H1 (cell line): ENCODE results near the gene TEAD4. TPM values are rescaled to one million over a fixed set of nuclear protein-coding genes. Genes with fewer than 3 reads are reported as not detected.

Experiments used
- CTCF ChIA-PET: fragments of 300-600 bp; sonication (Branson Sonifier 250); formaldehyde crosslinking; loops from one replicate; lab custom pipeline; 2021; ENCODE audit not compliant: partially characterized antibody; lab: Charles Lee
- POLR2A ChIA-PET: fragments of 300-600 bp; sonication (Branson Sonifier 250); formaldehyde crosslinking; loops from one replicate; lab custom pipeline; 2021; ENCODE audit warnings: inconsistent platforms; ENCODE audit not compliant: partially characterized antibody; lab: Charles Lee
- DNase-seq, 2 experiments: peaks; one replicate each; pipeline versions ENCODE4 v3.0.0 to v3.0.0-alpha.2; 2010 to 2022; ENCODE audit warnings: low spot score in 2 of 2, low read depth in 1 of 2, mixed read lengths in 1 of 2
- FAIRE-seq: peaks from 2 replicates; lab custom pipeline; 2011; peaks lifted over from hg19 to GRCh38; lab: Jason Lieb, UNC
- H2AFZ ChIP-seq: 2 replicates; pipeline ENCODE4 v1.8.1; 2012; ENCODE audit warnings: low read length, inconsistent platforms
- H2AK5ac ChIP-seq: 2 replicates; pipeline ENCODE4 v1.6.1; 2013; ENCODE audit warnings: low read depth, low read length
- H2BK120ac ChIP-seq: replicated peaks from 2 replicates; pipeline ENCODE3; 2013; ENCODE audit warnings: low read depth, low read length, inconsistent platforms
- H2BK12ac ChIP-seq: 2 replicates; pipeline ENCODE4 v1.6.1; 2013; ENCODE audit warnings: low read depth, low read length
- H2BK15ac ChIP-seq: 2 replicates; pipeline ENCODE4 v1.6.1; 2013; ENCODE audit warnings: low read length
- H2BK20ac ChIP-seq: 2 replicates; pipeline ENCODE4 v1.6.1; 2013; ENCODE audit warnings: low read length
- H2BK5ac ChIP-seq: 2 replicates; pipeline ENCODE4 v1.6.1; 2013; ENCODE audit warnings: low read depth, low read length
- H3K14ac ChIP-seq: 2 replicates; pipeline ENCODE4 v1.6.1; 2013; ENCODE audit warnings: inconsistent platforms; ENCODE audit not compliant: insufficient read length
- H3K18ac ChIP-seq: 2 replicates; pipeline ENCODE4 v1.6.1; 2013; ENCODE audit warnings: low read length; ENCODE audit errors: extremely low read depth
- H3K23ac ChIP-seq: 2 replicates; pipeline ENCODE4 v1.6.1; 2013; ENCODE audit warnings: inconsistent platforms; ENCODE audit not compliant: insufficient read length
- H3K23me2 ChIP-seq: 2 replicates; pipeline ENCODE4 v1.6.1; 2013; ENCODE audit warnings: low read depth, low read length
- H3K27ac ChIP-seq: 2 replicates; pipeline ENCODE4 v1.6.1; 2011; ENCODE audit warnings: low read depth, low read length, inconsistent platforms
- H3K27me3 ChIP-seq, 4 experiments: replicated peaks in 1 of 4; 1 replicate in 1 of 4; 2 replicates in 3 of 4; pipeline versions ENCODE4 v1.6.1 to v1.8.1; 2011 to 2013; ENCODE audit warnings: low read length in 3 of 4, mild to moderate bottlenecking in 3 of 4, inconsistent platforms in 2 of 4, mixed read lengths in 2 of 4, moderate library complexity in 1 of 4; ENCODE audit not compliant: control insufficient read depth in 3 of 4, insufficient read depth in 3 of 4; ENCODE audit errors: extremely low read depth in 1 of 4
- H3K36me3 ChIP-seq, 4 experiments: 2 replicates each; pipeline versions ENCODE4 v1.6.1 to v1.8.1; 2011 to 2013; ENCODE audit warnings: mild to moderate bottlenecking in 4 of 4, low read length in 3 of 4, moderate library complexity in 2 of 4, control low read depth in 1 of 4, inconsistent platforms in 1 of 4; ENCODE audit not compliant: insufficient read depth in 4 of 4, control insufficient read depth in 2 of 4
- H3K4ac ChIP-seq: replicated peaks from 2 replicates; pipeline ENCODE3; 2013; ENCODE audit warnings: low read length, low read depth, mixed read lengths, inconsistent platforms; ENCODE audit not compliant: insufficient read length
- H3K4me1 ChIP-seq, 4 experiments: replicated peaks in 1 of 4; 1 replicate in 1 of 4; 2 replicates in 3 of 4; pipeline versions ENCODE4 v1.6.1 to v1.8.1; 2011 to 2013; ENCODE audit warnings: low read length in 3 of 4, inconsistent platforms in 2 of 4, mixed read lengths in 1 of 4; ENCODE audit not compliant: insufficient read depth in 4 of 4, control insufficient read depth in 3 of 4
- H3K4me2 ChIP-seq, 2 experiments: 2 replicates each; pipeline versions ENCODE4 v1.6.1 to v1.8.1; 2011 to 2013; ENCODE audit warnings: low read depth in 2 of 2, low read length in 2 of 2, control low read depth in 1 of 2, inconsistent platforms in 1 of 2, mild to moderate bottlenecking in 1 of 2; ENCODE audit not compliant: insufficient read depth in 1 of 2
- H3K4me3 ChIP-seq, 4 experiments: fragments of 200-600, 300-600 bp in 1 of 4; sonication (generic), shearing (Covaris generic), sonication (Bioruptor Twin) in 1 of 4; 2 replicates each; pipeline versions ENCODE4 v1.5.1 to v1.8.1; 2011 to 2016; ENCODE audit warnings: low read length in 4 of 4, low read depth in 3 of 4, control low read depth in 2 of 4, inconsistent platforms in 2 of 4, mild to moderate bottlenecking in 2 of 4, mixed read lengths in 1 of 4, moderate library complexity in 1 of 4; ENCODE audit not compliant: insufficient read depth in 2 of 4; ENCODE audit errors: extremely low read depth in 1 of 4
- H3K56ac ChIP-seq: replicated peaks from 2 replicates; pipeline ENCODE3; 2013; ENCODE audit warnings: low read depth, mild to moderate bottlenecking, mixed read lengths, low read length, inconsistent platforms; ENCODE audit not compliant: insufficient read length
- H3K79me1 ChIP-seq: 2 replicates; pipeline ENCODE4 v1.6.1; 2013; ENCODE audit warnings: low read depth, low read length, control low read depth
- H3K79me2 ChIP-seq, 2 experiments: 2 replicates each; pipeline versions ENCODE4 v1.6.1 to v1.8.1; 2012 to 2013; ENCODE audit warnings: low read length in 2 of 2, mild to moderate bottlenecking in 2 of 2, inconsistent platforms in 1 of 2; ENCODE audit not compliant: insufficient read depth in 2 of 2, control insufficient read depth in 1 of 2
- H3K9ac ChIP-seq, 4 experiments: replicated peaks in 1 of 4; 1 replicate in 1 of 4; 2 replicates in 3 of 4; pipeline versions ENCODE4 v1.6.1 to v1.8.1; 2011 to 2013; ENCODE audit warnings: low read depth in 3 of 4, low read length in 3 of 4, control low read depth in 2 of 4, mild to moderate bottlenecking in 2 of 4, moderate library complexity in 2 of 4, inconsistent platforms in 1 of 4; ENCODE audit errors: extremely low read depth in 1 of 4
- H3K9me3 ChIP-seq, 2 experiments: 2 replicates each; pipeline versions ENCODE4 v1.6.1 to v1.8.1; 2012 to 2013; ENCODE audit warnings: mild to moderate bottlenecking in 2 of 2, moderate library complexity in 2 of 2, control low read depth in 1 of 2, inconsistent platforms in 1 of 2, low read depth in 1 of 2, low read length in 1 of 2, mixed read lengths in 1 of 2; ENCODE audit not compliant: insufficient read depth in 2 of 2
- H4K20me1 ChIP-seq, 2 experiments: replicated peaks in 1 of 2; 2 replicates each; pipeline versions ENCODE3 to v1.8.1; 2011 to 2013; ENCODE audit warnings: inconsistent platforms in 2 of 2, low read length in 2 of 2, mild to moderate bottlenecking in 1 of 2; ENCODE audit not compliant: insufficient read depth in 2 of 2, control insufficient read depth in 1 of 2
- H4K5ac ChIP-seq: 2 replicates; pipeline ENCODE4 v1.6.1; 2013; ENCODE audit warnings: low read length, low read depth, mixed read lengths, inconsistent platforms; ENCODE audit not compliant: insufficient read length
- H4K8ac ChIP-seq: 2 replicates; pipeline ENCODE4 v1.8.0; 2013; ENCODE audit warnings: mild to moderate bottlenecking, moderate library complexity, low read length, inconsistent platforms; ENCODE audit not compliant: insufficient read depth; ENCODE audit errors: extremely low read depth
- H4K91ac ChIP-seq: replicated peaks from 2 replicates; pipeline ENCODE3; 2013; ENCODE audit warnings: low read length, mixed read lengths, inconsistent platforms; ENCODE audit not compliant: insufficient read length
- ATF2 ChIP-seq: IDR thresholded peaks from 2 replicates; pipeline ENCODE4 v1.6.1; 2012; ENCODE audit warnings: low read length, inconsistent platforms
- CEBPB ChIP-seq: IDR thresholded peaks from 2 replicates; pipeline ENCODE4 v1.6.1; 2012; ENCODE audit warnings: low read depth, low read length
- CREB1 ChIP-seq: IDR thresholded peaks from 2 replicates; pipeline ENCODE4 v1.6.1; 2012; ENCODE audit warnings: inconsistent platforms
- EP300 ChIP-seq, 2 experiments: IDR thresholded peaks; 1 replicate in 1 of 2; 2 replicates in 1 of 2; pipeline ENCODE4 v1.6.1; 2011 to 2012; ENCODE audit warnings: low read depth in 2 of 2, low read length in 2 of 2, mild to moderate bottlenecking in 2 of 2, borderline replicate concordance in 1 of 2, inconsistent platforms in 1 of 2, moderate library complexity in 1 of 2
- EZH2 ChIP-seq: fragments of 200-600 bp; sonication (generic); IDR thresholded peaks from 2 replicates; pipeline ENCODE4 v1.7.1; 2012; ENCODE audit warnings: low read depth, mild to moderate bottlenecking, moderate library complexity, low read length, inconsistent platforms; ENCODE audit not compliant: severe bottlenecking
- JUND ChIP-seq: IDR thresholded peaks from 2 replicates; pipeline ENCODE4 v1.6.1; 2011; ENCODE audit warnings: mild to moderate bottlenecking, improper control_type of control experiment, low read length
- NRF1 ChIP-seq: IDR thresholded peaks from 2 replicates; pipeline ENCODE4 v1.6.1; 2011; ENCODE audit warnings: mild to moderate bottlenecking, low read depth, low read length, improper control_type of control experiment
- SIRT6 ChIP-seq: IDR thresholded peaks from one replicate; pipeline ENCODE4 v1.7.1; 2012; ENCODE audit warnings: low read length, inconsistent platforms
- USF2 ChIP-seq: IDR thresholded peaks from 2 replicates; pipeline ENCODE4 v1.6.1; 2011; ENCODE audit warnings: low read length, improper control_type of control experiment
- WGBS, 2 experiments: shearing (Covaris generic) in 1 of 2; methylation state at CpG; one replicate each; pipeline versions ENCODE4 v1.1.6 to v1.1.7; 2013 to 2015; ENCODE audit warnings: low lambda C conversion rate in 2 of 2, mixed read lengths in 2 of 2, inconsistent platforms in 1 of 2, low coverage in 1 of 2, missing lambda C conversion rate in 1 of 2; ENCODE audit not compliant: insufficient replicate concordance in 2 of 2, insufficient coverage in 1 of 2, insufficient read length in 1 of 2; ENCODE audit errors: extremely low coverage in 1 of 2, missing lambda C conversion rate in 1 of 2; 5-methylcytosine and 5-hydroxymethylcytosine counted together
- polyA plus RNA-seq, 7 experiments: library from polyadenylated mRNA; depleted of rRNA in 3 of 7; stranded (reverse) in 5 of 7; unstranded in 2 of 7; fragments of >200 nt in 5 of 7; fragments of 200-250 nt in 2 of 7; gene quantifications; 1 replicate in 5 of 7; 2 replicates in 1 of 7; 4 replicates in 1 of 7; pipeline versions ENCODE4 v1.2.1 to v1.2.3, GENCODE V29; 2011 to 2013; ENCODE audit warnings: missing spikeins in 2 of 7, mixed read lengths in 2 of 7
- total RNA-seq: library from RNA; stranded (reverse); fragmentation: NEBNext Ultra II Directional; extraction: Animal tissue kit (Norgen Biotek cat#: 25700); gene quantifications from 2 replicates; pipeline ENCODE4 v1.2.1, GENCODE V29; 2021

The TEAD4 gene
- total and polyA plus RNA-seq, 2 of the 8 experiments (the other 6 are each of a cell fraction or from before 2014, with no cell fraction given): 56.7 to 116 TPM

- no peak overlapping the region for H4K5ac ChIP-seq
- POLR2A ChIA-PET: interaction anchor here (0.6 to 1.7 kb wide), 5 partner anchors 9 to 49 kb away, joined by 3 to 5 read pairs (median 3); no protein-coding TSS in a partner anchor
Observed at GRCh38 chr12:3087758-3088650, 128.8 kb downstream of the TEAD4 start.

More at GRCh38 chr12:3087758-3088650, 128.8 kb downstream of the TEAD4 start:
- no peaks in the 10 kb centered on the region for H3K9me3 ChIP-seq
- H3K4me3 ChIP-seq: no peak overlapping the region
- H3K79me1 ChIP-seq: peaks cover 3% of the 10 kb centered on the region; the same call in 1 of the 2 replicates
- H3K4me1 ChIP-seq: peaks cover 8 to 23% (median 17%) of the 10 kb centered on the region in 4 experiments
- no peak overlapping the region for H2BK120ac ChIP-seq
- no peaks in the 10 kb centered on the region for H3K23me2 ChIP-seq
- no peak overlapping the region for H2AFZ ChIP-seq
- FAIRE-seq (no peak), DNase-seq (no peak)
- no peak overlapping the region for H2BK12ac ChIP-seq
- no peak overlapping the region for H3K56ac ChIP-seq
- CTCF ChIA-PET: interaction anchor here (0.8 to 2.9 kb wide), 6 partner anchors 12 to 119 kb away, joined by 3 to 17 read pairs (median 4); no protein-coding TSS in a partner anchor
- no peak overlapping the region for H3K27ac ChIP-seq
- H3K27me3 ChIP-seq: no peaks in the 10 kb centered on the region; a peak in 2 of 7 replicates
- H3K9ac ChIP-seq: no peak overlapping the region
- H2BK15ac ChIP-seq: no peak overlapping the region
- no peaks in the 10 kb centered on the region for H3K79me2 ChIP-seq
- no peak overlapping the region for H4K8ac ChIP-seq
- H4K20me1 ChIP-seq: no peaks in the 10 kb centered on the region
- H3K18ac ChIP-seq: no peak overlapping the region
- H2AK5ac ChIP-seq: no peak overlapping the region
- no peaks in the 10 kb centered on the region for H3K36me3 ChIP-seq
- H3K23ac ChIP-seq: no peak overlapping the region
- no peak overlapping the region for H2BK5ac ChIP-seq
- no peak overlapping the region for H3K4ac ChIP-seq
- no peak overlapping the region for H3K4me2 ChIP-seq
- no peak overlapping the region for H4K91ac ChIP-seq
- TF ChIP-seq USF2 (no peak), EP300 (IDR thresholded peaks at IDR 0.05; ENCODE audit: borderline replicate concordance in 1 of 2, low read depth in 2 of 2, low read length in 2 of 2) (no peak), CEBPB (no peak), CREB1 (no peak), SIRT6 (no peak), EZH2 (no peak), ATF2 (no peak), NRF1 (no peak), JUND (no peak)
- no peak overlapping the region for H3K14ac ChIP-seq
- no peak overlapping the region for H2BK20ac ChIP-seq
- WGBS, 2 experiments: 82% methylated on average over 10 of the region's 11 CpGs; no CpG with 5 or more reads in 1 of the 2 experiments
